DND-41 (cell line): ENCODE measurements around the gene TGM4.

Experiments
- EZH2 ChIP-seq: IDR thresholded peaks from 3 replicates; pipeline ENCODE4 v1.6.1; 2012; ENCODE audit warnings: borderline replicate concordance, low read depth, mild to moderate bottlenecking, moderate library complexity, low read length, inconsistent platforms; ENCODE audit not compliant: severe bottlenecking
- TF ChIP-seq, protein P1 (sequence below): IDR thresholded peaks from 2 replicates; pipeline ENCODE4 v1.5.1; 2012; ENCODE audit warnings: borderline replicate concordance, low read length, moderate library complexity, mild to moderate bottlenecking; ENCODE audit not compliant: poor library complexity, severe bottlenecking; ENCODE audit errors: extremely low read depth

GRCh38 chr3:44883213-44883955 is 9.0 kb downstream of the TGM4 start:
- TF ChIP-seq, protein P1, sequence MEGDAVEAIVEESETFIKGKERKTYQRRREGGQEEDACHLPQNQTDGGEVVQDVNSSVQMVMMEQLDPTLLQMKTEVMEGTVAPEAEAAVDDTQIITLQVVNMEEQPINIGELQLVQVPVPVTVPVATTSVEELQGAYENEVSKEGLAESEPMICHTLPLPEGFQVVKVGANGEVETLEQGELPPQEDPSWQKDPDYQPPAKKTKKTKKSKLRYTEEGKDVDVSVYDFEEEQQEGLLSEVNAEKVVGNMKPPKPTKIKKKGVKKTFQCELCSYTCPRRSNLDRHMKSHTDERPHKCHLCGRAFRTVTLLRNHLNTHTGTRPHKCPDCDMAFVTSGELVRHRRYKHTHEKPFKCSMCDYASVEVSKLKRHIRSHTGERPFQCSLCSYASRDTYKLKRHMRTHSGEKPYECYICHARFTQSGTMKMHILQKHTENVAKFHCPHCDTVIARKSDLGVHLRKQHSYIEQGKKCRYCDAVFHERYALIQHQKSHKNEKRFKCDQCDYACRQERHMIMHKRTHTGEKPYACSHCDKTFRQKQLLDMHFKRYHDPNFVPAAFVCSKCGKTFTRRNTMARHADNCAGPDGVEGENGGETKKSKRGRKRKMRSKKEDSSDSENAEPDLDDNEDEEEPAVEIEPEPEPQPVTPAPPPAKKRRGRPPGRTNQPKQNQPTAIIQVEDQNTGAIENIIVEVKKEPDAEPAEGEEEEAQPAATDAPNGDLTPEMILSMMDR, result peak; percentile 49
- TF ChIP-seq EZH2, result no peak
